ENCODE results near the gene L3MBTL4.

The L3MBTL4 gene

DNA sequence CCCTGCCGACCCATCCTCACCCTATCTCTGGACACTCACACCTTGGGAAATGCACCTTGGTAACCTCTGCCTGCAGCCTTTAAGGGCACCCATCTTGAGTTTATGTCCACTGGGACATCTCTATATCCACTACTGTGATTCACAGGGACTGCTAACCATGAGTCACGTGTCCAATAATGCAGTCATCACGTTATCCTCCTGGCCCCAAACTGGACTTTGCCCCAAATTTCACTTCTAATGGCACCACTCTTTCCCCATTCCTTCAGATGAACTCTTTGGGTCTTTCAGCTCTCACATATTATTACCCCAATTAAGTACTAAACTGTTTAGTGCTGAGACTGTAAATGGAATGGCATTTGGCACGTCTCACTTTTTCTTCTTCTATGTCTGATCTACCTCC, 448.2 kb downstream of the L3MBTL4 start:
- no peaks in the 10 kb centered on the region for H3K27me3 ChIP-seq (ENCODE audit: insufficient read depth, low read depth)
- H2AFZ ChIP-seq (ENCODE audit: low read depth): no peak overlapping the region
- H4K20me1 ChIP-seq (ENCODE audit: insufficient read depth): no peaks in the 10 kb centered on the region
- TF ChIP-seq, protein P1, sequence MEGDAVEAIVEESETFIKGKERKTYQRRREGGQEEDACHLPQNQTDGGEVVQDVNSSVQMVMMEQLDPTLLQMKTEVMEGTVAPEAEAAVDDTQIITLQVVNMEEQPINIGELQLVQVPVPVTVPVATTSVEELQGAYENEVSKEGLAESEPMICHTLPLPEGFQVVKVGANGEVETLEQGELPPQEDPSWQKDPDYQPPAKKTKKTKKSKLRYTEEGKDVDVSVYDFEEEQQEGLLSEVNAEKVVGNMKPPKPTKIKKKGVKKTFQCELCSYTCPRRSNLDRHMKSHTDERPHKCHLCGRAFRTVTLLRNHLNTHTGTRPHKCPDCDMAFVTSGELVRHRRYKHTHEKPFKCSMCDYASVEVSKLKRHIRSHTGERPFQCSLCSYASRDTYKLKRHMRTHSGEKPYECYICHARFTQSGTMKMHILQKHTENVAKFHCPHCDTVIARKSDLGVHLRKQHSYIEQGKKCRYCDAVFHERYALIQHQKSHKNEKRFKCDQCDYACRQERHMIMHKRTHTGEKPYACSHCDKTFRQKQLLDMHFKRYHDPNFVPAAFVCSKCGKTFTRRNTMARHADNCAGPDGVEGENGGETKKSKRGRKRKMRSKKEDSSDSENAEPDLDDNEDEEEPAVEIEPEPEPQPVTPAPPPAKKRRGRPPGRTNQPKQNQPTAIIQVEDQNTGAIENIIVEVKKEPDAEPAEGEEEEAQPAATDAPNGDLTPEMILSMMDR (conservative IDR thresholded peaks at IDR 0.05; ENCODE audit: low read depth, low read length): no peak
- H3K4me3 ChIP-seq (IDR thresholded peaks at IDR 0.05; ENCODE audit: insufficient read depth, low read depth, low read length): no peak overlapping the region
- H3K27ac ChIP-seq: no peak overlapping the region
- H3K36me3 ChIP-seq (ENCODE audit: insufficient read depth): no peaks in the 10 kb centered on the region
- no peak overlapping the region for H3K4me2 ChIP-seq
- H3K9ac ChIP-seq: no peak overlapping the region
- H3K4me1 ChIP-seq (ENCODE audit: low read depth, poor library complexity, severe bottlenecking): no peaks in the 10 kb centered on the region
- no peaks in the 10 kb centered on the region for H3K79me2 ChIP-seq (ENCODE audit: insufficient read depth, low read depth)

DNA sequence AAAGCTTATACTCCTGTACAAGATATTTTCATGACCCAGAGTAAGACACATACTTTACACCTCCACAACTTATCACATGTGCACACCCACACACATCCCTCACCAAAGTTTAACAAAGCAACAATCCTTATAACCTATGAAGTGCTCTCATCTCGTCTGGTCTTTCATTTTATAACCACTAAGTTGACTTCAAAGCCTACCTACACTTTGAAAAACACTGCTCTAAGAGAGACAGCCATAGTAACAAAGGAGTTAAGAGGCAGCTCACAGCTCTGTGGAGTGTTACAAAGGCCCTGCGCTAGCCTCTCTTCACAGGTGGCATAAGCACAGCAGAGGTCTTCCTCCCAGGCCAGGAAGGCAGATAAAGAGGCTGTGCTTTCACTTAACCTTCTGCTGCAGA, 449.7 kb downstream of the L3MBTL4 start:
- Histone ChIP-seq H3K27ac (no peak overlapping the region), H3K79me2 (ENCODE audit: insufficient read depth, low read depth) (no peaks in the 10 kb centered on the region), H3K9ac (no peak overlapping the region), H3K4me3 (IDR thresholded peaks at IDR 0.05; ENCODE audit: insufficient read depth, low read depth, low read length) (no peak overlapping the region), H3K36me3 (ENCODE audit: insufficient read depth) (no peaks in the 10 kb centered on the region), H4K20me1 (ENCODE audit: insufficient read depth) (no peaks in the 10 kb centered on the region), H3K4me2 (no peak overlapping the region), H3K27me3 (ENCODE audit: insufficient read depth, low read depth) (no peaks in the 10 kb centered on the region), H2AFZ (ENCODE audit: low read depth) (no peak overlapping the region), H3K4me1 (ENCODE audit: low read depth, poor library complexity, severe bottlenecking) (no peaks in the 10 kb centered on the region)
- TF ChIP-seq, protein P1 (conservative IDR thresholded peaks at IDR 0.05; ENCODE audit: low read depth, low read length): no peak

DNA sequence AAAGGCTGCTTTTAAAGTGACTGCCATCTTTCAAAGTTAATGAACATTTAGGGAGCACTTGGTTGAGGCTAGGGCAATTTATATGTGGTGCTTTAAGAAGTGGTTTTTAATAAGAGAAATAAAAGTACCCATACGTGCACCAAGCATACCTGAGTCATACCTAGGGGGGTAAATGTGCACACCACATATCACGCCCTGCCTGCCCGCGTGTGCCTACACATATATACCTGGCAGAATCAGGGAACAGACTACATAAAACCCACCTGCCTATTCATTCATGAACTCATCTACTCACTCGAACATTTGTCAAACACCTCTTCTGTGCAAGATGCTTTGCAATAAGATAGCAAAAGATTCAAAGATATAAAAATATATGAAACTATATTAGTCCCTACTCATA, 450.1 kb downstream of the L3MBTL4 start:
- Histone ChIP-seq H3K4me2 (no peak overlapping the region), H3K9ac (no peak overlapping the region), H4K20me1 (ENCODE audit: insufficient read depth) (no peaks in the 10 kb centered on the region), H3K27me3 (ENCODE audit: insufficient read depth, low read depth) (no peaks in the 10 kb centered on the region), H3K79me2 (ENCODE audit: insufficient read depth, low read depth) (no peaks in the 10 kb centered on the region), H3K36me3 (ENCODE audit: insufficient read depth) (no peaks in the 10 kb centered on the region), H3K4me1 (ENCODE audit: low read depth, poor library complexity, severe bottlenecking) (no peaks in the 10 kb centered on the region), H2AFZ (ENCODE audit: low read depth) (no peak overlapping the region), H3K27ac (no peak overlapping the region), H3K4me3 (IDR thresholded peaks at IDR 0.05; ENCODE audit: insufficient read depth, low read depth, low read length) (no peak overlapping the region)
- TF ChIP-seq, protein P1 (conservative IDR thresholded peaks at IDR 0.05; ENCODE audit: low read depth, low read length): no peak

DNA sequence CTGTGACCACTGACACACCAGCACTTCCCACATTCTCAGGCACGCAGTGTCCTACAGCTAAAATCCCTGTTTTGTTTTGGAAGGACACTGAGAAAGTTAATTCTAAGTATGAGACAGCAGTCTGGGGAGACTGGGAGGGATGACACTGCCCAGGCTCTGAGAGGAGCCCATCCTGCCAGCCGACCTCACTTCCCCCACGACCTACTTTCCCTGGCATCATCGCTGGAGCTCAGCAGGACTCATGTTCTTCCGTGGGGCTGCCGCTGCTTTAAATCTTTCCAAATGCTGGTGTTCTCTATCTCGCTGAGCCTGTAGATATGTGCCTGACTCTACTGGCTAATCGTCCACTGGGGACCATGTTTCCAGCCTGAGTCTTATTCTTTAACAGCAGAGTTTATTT, 450.6 kb downstream of the L3MBTL4 start:
- Histone ChIP-seq H3K4me2 (no peak overlapping the region), H3K79me2 (ENCODE audit: insufficient read depth, low read depth) (no peaks in the 10 kb centered on the region), H3K27me3 (ENCODE audit: insufficient read depth, low read depth) (no peaks in the 10 kb centered on the region)

More for the DNA sequence above, 450.6 kb downstream of the L3MBTL4 start:
- no peak overlapping the region for H3K4me3 ChIP-seq (IDR thresholded peaks at IDR 0.05; ENCODE audit: insufficient read depth, low read depth, low read length)
- no peak overlapping the region for H3K27ac ChIP-seq
- H3K9ac ChIP-seq: no peak overlapping the region
- TF ChIP-seq, protein P1 (conservative IDR thresholded peaks at IDR 0.05; ENCODE audit: low read depth, low read length): no peak
- no peaks in the 10 kb centered on the region for H3K36me3 ChIP-seq (ENCODE audit: insufficient read depth)
- no peaks in the 10 kb centered on the region for H3K4me1 ChIP-seq (ENCODE audit: low read depth, poor library complexity, severe bottlenecking)
- no peak overlapping the region for H2AFZ ChIP-seq (ENCODE audit: low read depth)
- no peaks in the 10 kb centered on the region for H4K20me1 ChIP-seq (ENCODE audit: insufficient read depth)
